Tibial artery (tissue), 4 donors: Measurements from ENCODE around the gene UGT1A5.

Experiments
- DNase-seq, 2 donors: peaks; one replicate each; pipeline ENCODE4 v3.0.0-alpha.2; 2019
- H3K27ac ChIP-seq, 2 donors: fragments of 200-600 bp; sonication (generic) in 1 of 2; 1 replicate in 1 of 2; 2 replicates in 1 of 2; pipeline ENCODE4 v1.5.1; 2018 to 2019; ENCODE audit warnings: mild to moderate bottlenecking in 1 of 2
- H3K27me3 ChIP-seq, 2 donors: fragments of 200-600 bp; sonication (generic) in 1 of 2; one replicate each; pipeline versions ENCODE4 v1.5.1 to v1.6.0; 2016 to 2019
- H3K36me3 ChIP-seq, 3 donors: fragments of 200-600 bp; sonication (generic) in 2 of 3; one replicate each; pipeline ENCODE4 v1.5.1; 2016 to 2019; ENCODE audit warnings: mild to moderate bottlenecking in 2 of 3
- H3K4me1 ChIP-seq, 4 donors: fragments of 200-600 bp; sonication (generic) in 2 of 4; 1 replicate in 3 of 4; 2 replicates in 1 of 4; pipeline ENCODE4 v1.5.1; 2016 to 2019
- H3K4me3 ChIP-seq, 2 donors: fragments of 200-600 bp; sonication (generic) in 1 of 2; 1 replicate in 1 of 2; 2 replicates in 1 of 2; pipeline ENCODE4 v1.5.1; 2018 to 2019; ENCODE audit warnings: mild to moderate bottlenecking in 2 of 2
- H3K9me3 ChIP-seq, 3 donors: fragments of 200-600 bp; sonication (generic) in 1 of 3; one replicate each; pipeline ENCODE4 v1.5.1; 2016 to 2019
- CTCF ChIP-seq, 2 experiments: fragments of 200-600 bp in 1 of 2; fragments of 450-650 bp in 1 of 2; IDR thresholded peaks; one replicate each; pipeline ENCODE4 v1.5.1; 2017 to 2019; ENCODE audit warnings: antibody characterized with exemption in 2 of 2, mild to moderate bottlenecking in 1 of 2, moderate library complexity in 1 of 2
- intact Hi-C: fragments of 100-400 bp; cut with DNase I; formaldehyde crosslinking; loops from one replicate; pipeline ENCODE4 v1.15.0; 2023; ENCODE audit warnings: low total_unique reads

The UGT1A5 gene

GRCh38 chr2:233819884-233820773 lies 107.4 kb downstream of the UGT1A5 start:
- Histone ChIP-seq H3K4me1 (no peaks in the 10 kb centered on the region), H3K4me3 (no peak overlapping the region), H3K27ac (no peak overlapping the region), H3K36me3 (no peaks in the 10 kb centered on the region), H3K9me3 (peaks cover 0 to 4% (median 0%) of the 10 kb centered on the region in 3 donors), H3K27me3 (no peaks in the 10 kb centered on the region)
- no peak for TF ChIP-seq CTCF (IDR thresholded peaks at IDR 0.05)
- intact Hi-C loops: no loop called here
- peak; percentile 16 to 39 for DNase-seq

GRCh38 chr2:233820774-233821105 lies 108.0 kb downstream of the UGT1A5 start:
- DNase-seq: peak; percentile 12 to 54
- intact Hi-C loops: no loop called here

DNA sequence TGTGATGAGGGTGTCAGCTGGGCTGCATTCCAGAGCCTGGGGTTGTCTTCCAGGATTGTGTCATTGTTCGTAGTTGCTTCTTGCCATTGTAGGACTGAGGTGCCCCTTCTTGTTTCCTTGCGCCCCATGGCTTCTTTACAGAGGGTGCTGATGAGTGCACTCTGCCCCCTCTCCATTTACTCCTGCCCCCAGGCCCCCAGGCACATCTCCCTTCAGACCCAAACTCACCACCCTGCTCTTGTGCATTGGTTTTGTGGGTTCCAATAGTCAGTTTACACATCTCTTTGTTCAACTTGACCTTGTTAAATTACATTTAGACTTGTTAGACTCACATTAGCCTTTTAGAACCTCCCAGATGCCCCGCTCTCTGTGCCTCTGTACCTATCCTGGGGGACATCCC lies 108.5 kb downstream of the UGT1A5 start:
- Histone ChIP-seq H3K36me3 (no peaks in the 10 kb centered on the region), H3K27ac (no peak overlapping the region), H3K4me1 (no peaks in the 10 kb centered on the region), H3K27me3 (no peaks in the 10 kb centered on the region), H3K9me3 (peaks cover 0 to 7% (median 0%) of the 10 kb centered on the region in 3 donors), H3K4me3 (no peak overlapping the region)
- TF ChIP-seq CTCF (IDR thresholded peaks at IDR 0.05): no peak
- intact Hi-C loops: no loop called here
- peak; percentile 3 to 19 for DNase-seq

More at GRCh38 chr2:233820774-233821105, 108.0 kb downstream of the UGT1A5 start:
- Histone ChIP-seq H3K36me3 (no peaks in the 10 kb centered on the region), H3K4me3 (no peak overlapping the region), H3K27me3 (no peaks in the 10 kb centered on the region), H3K27ac (no peak overlapping the region), H3K9me3 (peaks cover 0 to 4% (median 0%) of the 10 kb centered on the region in 3 donors), H3K4me1 (no peaks in the 10 kb centered on the region)
- no peak for TF ChIP-seq CTCF (IDR thresholded peaks at IDR 0.05)

DNA sequence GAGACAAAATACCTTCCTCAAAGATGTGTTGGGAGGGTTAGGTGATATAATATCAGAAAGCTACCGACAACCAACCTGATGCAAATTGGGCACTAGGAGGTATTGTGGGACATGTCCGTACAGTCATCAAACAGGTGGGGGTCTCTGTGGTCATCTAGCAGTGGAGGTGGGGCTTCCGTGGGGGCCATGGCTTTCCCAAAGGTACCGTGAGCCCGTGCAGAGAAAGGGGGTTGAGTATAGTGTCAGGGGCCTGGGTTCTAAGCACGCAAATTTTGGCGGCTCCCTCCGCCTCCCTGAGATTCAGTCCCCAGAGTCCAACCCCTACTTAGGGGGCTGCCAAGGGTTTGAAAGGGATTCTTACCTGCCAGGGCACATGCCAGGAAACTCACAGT lies 109.0 kb downstream of the UGT1A5 start:
- Histone ChIP-seq H3K27ac (no peak overlapping the region), H3K4me3 (no peak overlapping the region), H3K36me3 (no peaks in the 10 kb centered on the region), H3K9me3 (peaks cover 0 to 9% (median 0%) of the 10 kb centered on the region in 3 donors), H3K4me1 (no peaks in the 10 kb centered on the region), H3K27me3 (no peaks in the 10 kb centered on the region)
- TF ChIP-seq CTCF (IDR thresholded peaks at IDR 0.05): no peak
- peak; percentile 9 to 41 for DNase-seq
- intact Hi-C loops: no loop called here

- H3K4me1 ChIP-seq: no peaks in the 10 kb centered on the region
- TF ChIP-seq CTCF (IDR thresholded peaks at IDR 0.05): no peak
- H3K4me3 ChIP-seq: no peak overlapping the region
- intact Hi-C loops: no loop called here
- no peaks in the 10 kb centered on the region for H3K36me3 ChIP-seq
- peak; percentile 15 to 45 for DNase-seq
- H3K9me3 ChIP-seq: peaks cover 0 to 10% (median 0%) of the 10 kb centered on the region in 3 donors
- no peak overlapping the region for H3K27ac ChIP-seq
- H3K27me3 ChIP-seq: no peaks in the 10 kb centered on the region
These were observed 109.5 kb downstream of the UGT1A5 start for GRCh38 chr2:233822101-233822771.
